NCI-H2081 treated with DMSO at 0.1 percent for 48 hours (cell line): ENCODE measurements around the gene C16orf95.
"Not testable (repeated sequence)": the region's sequence is repeated elsewhere in the genome, so short reads cannot be mapped to it uniquely, and the experiment has no call there.

Source experiments
- DNase-seq: peaks from one replicate; lab custom pipeline; 2025; lab: John Stamatoyannopoulos, UW

Gene C16orf95

GRCh38 chr16:87286839-87287626 lies 30.2 kb downstream of the C16orf95 start:
- no peak for DNase-seq

GRCh38 chr16:87284183-87284582 lies 33.0 kb downstream of the C16orf95 start:
- DNase-seq: no peak

GRCh38 chr16:87279094-87279658 lies 38.0 kb downstream of the C16orf95 start:
- DNase-seq: no peak

GRCh38 chr16:87278191-87279093 lies 38.8 kb downstream of the C16orf95 start:
- no peak for DNase-seq

GRCh38 chr16:87276924-87277323 lies 40.3 kb downstream of the C16orf95 start:
- no peak for DNase-seq

GRCh38 chr16:87276091-87276701 lies 41.0 kb downstream of the C16orf95 start:
- DNase-seq: no peak

GRCh38 chr16:87274794-87275193 lies 42.4 kb downstream of the C16orf95 start:
- no peak for DNase-seq

- DNase-seq: no peak
These were observed 43.6 kb downstream of the C16orf95 start for GRCh38 chr16:87273471-87274030.

GRCh38 chr16:87271256-87271655 lies 45.9 kb downstream of the C16orf95 start:
- no peak for DNase-seq

- no peak for DNase-seq
These were observed 49.6 kb downstream of the C16orf95 start for GRCh38 chr16:87267566-87267965.

GRCh38 chr16:87266846-87267245 lies 50.3 kb downstream of the C16orf95 start:
- DNase-seq: no peak

- no peak for DNase-seq
These were observed 51.9 kb downstream of the C16orf95 start for GRCh38 chr16:87265261-87265660.

GRCh38 chr16:87264634-87265033 lies 52.6 kb downstream of the C16orf95 start:
- DNase-seq: no peak

- DNase-seq: no peak
These were observed 53.7 kb downstream of the C16orf95 start for GRCh38 chr16:87263418-87264052.

- DNase-seq: no peak
These were observed 57.8 kb downstream of the C16orf95 start for GRCh38 chr16:87259431-87259830.

GRCh38 chr16:87258653-87259052 lies 58.5 kb downstream of the C16orf95 start:
- not testable (repeated sequence) for DNase-seq

GRCh38 chr16:87255866-87256265 lies 61.3 kb downstream of the C16orf95 start:
- DNase-seq: no peak

- no peak for DNase-seq
These were observed 62.5 kb downstream of the C16orf95 start for GRCh38 chr16:87254734-87255133.

- DNase-seq: no peak
These were observed 62.9 kb downstream of the C16orf95 start for GRCh38 chr16:87254296-87254695.

GRCh38 chr16:87253536-87253935 lies 63.7 kb downstream of the C16orf95 start:
- no peak for DNase-seq
